ENCODE data around the gene UAP1L1. TPM values are rescaled to one million over a fixed set of nuclear protein-coding genes. Genes with fewer than 3 reads are reported as not detected.
"Not testable (repeated sequence)": the region's sequence is repeated elsewhere in the genome, so short reads cannot be mapped to it uniquely, and the experiment has no call there.

The UAP1L1 gene
- total RNA-seq, 3 donors from 2014 or later, result 10.5 to 13.6 (median 12.8) TPM

- peaks cover 6% of the 10 kb centered on the region for H3K4me1 ChIP-seq (ENCODE audit: low read depth)
- no peaks in the 10 kb centered on the region for H3K9me3 ChIP-seq
- H3K4me3 ChIP-seq, result no peak overlapping the region
- ATAC-seq (no peak), DNase-seq (no peak)
- TF ChIP-seq CTCF (IDR thresholded peaks at IDR 0.05), result no peak
- intact Hi-C loops (cut with DNase I, micrococcal nuclease), result loop anchor here (5.0 kb wide), 1 partner anchor 122 kb away; no protein-coding TSS in a partner anchor
- no peaks in the 10 kb centered on the region for H3K36me3 ChIP-seq (ENCODE audit: low read depth)
Observed at GRCh38 chr9:137115394-137116026, 38.2 kb downstream of the UAP1L1 start.

GRCh38 chr9:137116027-137116507, 38.8 kb downstream of the UAP1L1 start:
- no peak for ATAC-seq
- no peak for TF ChIP-seq CTCF (IDR thresholded peaks at IDR 0.05)
- DNase-seq, result no peak

GRCh38 chr9:137116728-137117127, 39.4 kb downstream of the UAP1L1 start:
- ATAC-seq (no peak), DNase-seq (no peak)
- Histone ChIP-seq H3K9me3 (no peaks in the 10 kb centered on the region), H3K36me3 (ENCODE audit: low read depth) (no peaks in the 10 kb centered on the region), H3K4me3 (no peak overlapping the region), H3K4me1 (ENCODE audit: low read depth) (peaks cover 6% of the 10 kb centered on the region)
- intact Hi-C loops (cut with DNase I, micrococcal nuclease), result loop anchor here (5.0 kb wide), 1 partner anchor 121 kb away; no protein-coding TSS in a partner anchor
- no peak for TF ChIP-seq CTCF (IDR thresholded peaks at IDR 0.05)

More at GRCh38 chr9:137116027-137116507, 38.8 kb downstream of the UAP1L1 start:
- Histone ChIP-seq H3K9me3 (no peaks in the 10 kb centered on the region), H3K4me1 (ENCODE audit: low read depth) (peaks cover 6% of the 10 kb centered on the region), H3K4me3 (no peak overlapping the region), H3K36me3 (ENCODE audit: low read depth) (no peaks in the 10 kb centered on the region)
- intact Hi-C loops (cut with DNase I, micrococcal nuclease), result loop anchor here (5.0 kb wide), 1 partner anchor 121 kb away; no protein-coding TSS in a partner anchor

- intact Hi-C loops (cut with DNase I, micrococcal nuclease), result loop anchor here (5.0 kb wide), 1 partner anchor 120 kb away; no protein-coding TSS in a partner anchor
- no peak for ATAC-seq
Observed at GRCh38 chr9:137117269-137117731, 40.0 kb downstream of the UAP1L1 start.

GRCh38 chr9:137118092-137118603, 40.8 kb downstream of the UAP1L1 start:
- H3K4me3 ChIP-seq; ATAC-seq; DNase-seq; H3K9me3 ChIP-seq; H3K4me1 ChIP-seq (ENCODE audit: low read depth); H3K36me3 ChIP-seq (ENCODE audit: low read depth): not testable (repeated sequence)
- intact Hi-C loops (cut with DNase I, micrococcal nuclease), result loop anchor here (5.0 kb wide), 1 partner anchor 119 kb away; no protein-coding TSS in a partner anchor

More at GRCh38 chr9:137117269-137117731, 40.0 kb downstream of the UAP1L1 start:
- H3K9me3 ChIP-seq, result no peaks in the 10 kb centered on the region
- H3K36me3 ChIP-seq (ENCODE audit: low read depth), result no peaks in the 10 kb centered on the region
- DNase-seq, result no peak
- TF ChIP-seq CTCF (IDR thresholded peaks at IDR 0.05), result no peak
- peaks cover 6% of the 10 kb centered on the region for H3K4me1 ChIP-seq (ENCODE audit: low read depth)
- no peak overlapping the region for H3K4me3 ChIP-seq

GRCh38 chr9:137121927-137122795, 44.8 kb downstream of the UAP1L1 start:
- H3K4me3 ChIP-seq; H3K9me3 ChIP-seq; H3K4me1 ChIP-seq (ENCODE audit: low read depth); H3K36me3 ChIP-seq (ENCODE audit: low read depth); intact Hi-C loops (cut with DNase I, micrococcal nuclease); DNase-seq; ATAC-seq: not testable (repeated sequence)

- intact Hi-C loops (cut with DNase I, micrococcal nuclease); DNase-seq; ATAC-seq: not testable (repeated sequence)
Observed at GRCh38 chr9:137122796-137123467, 45.6 kb downstream of the UAP1L1 start.

More at GRCh38 chr9:137122796-137123467, 45.6 kb downstream of the UAP1L1 start:
- not testable (repeated sequence) for H3K4me3 ChIP-seq; H3K36me3 ChIP-seq (ENCODE audit: low read depth); H3K9me3 ChIP-seq
- peaks cover 10% of the 10 kb centered on the region for H3K4me1 ChIP-seq (ENCODE audit: low read depth)
